Stimulated activated CD8-positive, alpha-beta memory T cell treated with anti-CD3 and anti-CD28 coated beads, Interleukin-12 subunit alpha, Interleukin-12 subunit beta, amount 100 ng/mL, for 24 hours (primary cell): ENCODE measurements around the gene LRG1.

Source experiments
- DNase-seq: peaks from one replicate; pipeline ENCODE4 v3.0.0-alpha.2; 2020; ENCODE audit errors: extremely low read depth

The LRG1 gene

GRCh38 chr19:4511300-4512054 lies 28.4 kb downstream of the LRG1 start:
- no peak for DNase-seq

- DNase-seq: no peak
Measured at GRCh38 chr19:4510435-4511255, 29.2 kb downstream of the LRG1 start.

- DNase-seq: no peak
Measured at GRCh38 chr19:4508698-4509097, 31.1 kb downstream of the LRG1 start.

- DNase-seq: no peak
Measured at GRCh38 chr19:4507804-4508203, 32.0 kb downstream of the LRG1 start.

- no peak for DNase-seq
Measured at GRCh38 chr19:4507150-4507452, 32.7 kb downstream of the LRG1 start.

GRCh38 chr19:4506449-4507149 lies 33.2 kb downstream of the LRG1 start:
- no peak for DNase-seq

GRCh38 chr19:4505570-4506448 lies 34.0 kb downstream of the LRG1 start:
- DNase-seq: no peak

GRCh38 chr19:4504891-4505569 lies 34.8 kb downstream of the LRG1 start:
- DNase-seq: no peak

- DNase-seq: no peak
Measured at GRCh38 chr19:4504297-4504701, 35.5 kb downstream of the LRG1 start.

GRCh38 chr19:4503825-4504170 lies 36.0 kb downstream of the LRG1 start:
- no peak for DNase-seq

GRCh38 chr19:4503132-4503824 lies 36.6 kb downstream of the LRG1 start:
- no peak for DNase-seq

GRCh38 chr19:4502282-4503131 lies 37.3 kb downstream of the LRG1 start:
- DNase-seq: no peak

- no peak for DNase-seq
Measured at GRCh38 chr19:4501691-4502090, 38.1 kb downstream of the LRG1 start.

GRCh38 chr19:4500841-4501591 lies 38.8 kb downstream of the LRG1 start:
- no peak for DNase-seq

GRCh38 chr19:4499855-4500254 lies 40.0 kb downstream of the LRG1 start:
- no peak for DNase-seq

- no peak for DNase-seq
Measured at GRCh38 chr19:4499318-4499717, 40.5 kb downstream of the LRG1 start.

GRCh38 chr19:4498694-4499093 lies 41.1 kb downstream of the LRG1 start:
- no peak for DNase-seq

- no peak for DNase-seq
Measured at GRCh38 chr19:4497770-4498389, 42.0 kb downstream of the LRG1 start.

- no peak for DNase-seq
Measured at GRCh38 chr19:4496304-4496703, 43.5 kb downstream of the LRG1 start.
